Hippocampal formation (tissue), 2 donors: Measurements from ENCODE around the gene TNRC6A.
"Not testable (repeated sequence)": the region's sequence is repeated elsewhere in the genome, so short reads cannot be mapped to it uniquely, and the experiment has no call there.

ENCODE experiments used
- DNase-seq, 2 donors: peaks; one replicate each; lab custom pipeline; 2025; lab: John Stamatoyannopoulos, UW

TNRC6A gene

DNA sequence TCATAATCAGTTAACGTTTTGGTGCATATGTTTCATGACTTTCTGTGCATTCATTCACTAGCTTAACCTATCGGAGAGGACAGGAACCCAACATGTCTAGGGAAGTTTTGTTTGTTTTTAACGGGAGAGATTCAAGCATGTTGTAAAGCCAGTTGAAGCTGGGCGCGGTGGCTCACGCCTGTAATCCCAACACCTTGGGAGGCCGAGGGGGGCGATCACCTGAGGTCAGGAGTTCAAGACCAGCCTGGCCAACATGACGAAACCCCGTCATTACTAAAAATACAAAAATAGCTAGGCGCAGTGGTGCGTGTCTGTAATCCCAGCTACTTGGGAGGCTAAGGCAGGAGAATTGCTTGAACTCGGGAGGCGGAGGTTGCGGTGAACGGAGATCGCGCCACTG, 1.4 kb upstream of the TNRC6A start:
- no peak for DNase-seq

DNA sequence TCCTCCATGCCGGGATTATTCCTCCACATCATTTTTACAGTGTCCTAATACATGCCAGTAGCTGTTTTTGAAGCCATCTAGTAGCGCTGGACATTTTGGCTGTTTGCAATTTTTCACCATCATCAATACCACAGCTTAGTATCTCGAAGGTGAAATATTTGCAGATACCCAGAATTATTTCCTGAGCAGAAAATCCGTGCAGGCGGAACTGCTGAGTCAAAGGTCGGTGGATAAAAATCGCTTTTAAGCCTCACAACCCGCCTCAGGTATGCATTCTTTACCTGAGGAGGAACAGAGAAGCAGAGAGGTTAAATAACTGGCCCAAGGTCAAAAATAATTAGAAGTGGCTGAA, 584 bp upstream of the TNRC6A start:
- no peak for DNase-seq

DNA sequence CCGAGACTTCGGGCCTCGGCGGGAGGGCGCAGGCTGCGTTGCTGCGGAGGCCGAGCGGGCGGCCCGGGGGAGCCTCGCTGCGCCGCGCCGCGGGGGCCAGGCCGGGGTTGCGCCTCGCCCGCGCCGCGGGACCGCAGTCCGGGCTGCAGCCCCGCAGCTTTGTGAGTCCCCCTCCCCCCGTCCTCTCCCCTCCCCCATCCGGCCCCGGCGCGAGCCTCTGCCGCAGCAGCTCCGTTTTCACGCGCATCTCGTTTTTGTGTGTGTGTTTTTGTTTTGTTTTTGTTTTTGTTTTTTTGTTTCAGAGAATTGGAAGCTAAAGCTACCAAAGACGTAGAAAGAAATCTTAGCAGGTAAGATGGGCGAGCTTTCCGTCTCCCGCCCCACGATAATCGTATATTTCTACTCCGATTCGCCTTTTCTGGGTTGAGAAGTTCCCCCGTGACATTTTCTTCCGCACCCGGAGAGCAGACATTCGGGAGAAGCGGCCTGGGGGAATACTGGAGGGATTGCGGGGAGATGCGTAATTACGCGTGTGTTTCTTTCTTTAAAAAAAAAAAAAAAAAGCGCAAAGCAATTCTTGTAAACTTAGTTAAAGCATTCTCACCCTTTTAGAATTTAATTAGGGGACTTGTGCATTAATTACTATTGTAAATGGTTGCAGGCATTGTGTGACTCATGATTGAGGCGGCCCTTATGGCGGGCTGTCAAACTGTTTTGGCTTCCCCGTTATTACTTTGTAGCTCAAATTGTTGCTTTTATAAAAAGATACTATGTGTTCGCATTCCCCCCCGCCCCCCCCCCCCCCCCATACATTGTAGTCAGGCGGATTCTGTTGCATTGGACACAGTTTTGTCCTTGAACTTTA, 732 bp downstream of the TNRC6A start:
- DNase-seq, result peak in 1 of 2 donors; percentile 15

DNA sequence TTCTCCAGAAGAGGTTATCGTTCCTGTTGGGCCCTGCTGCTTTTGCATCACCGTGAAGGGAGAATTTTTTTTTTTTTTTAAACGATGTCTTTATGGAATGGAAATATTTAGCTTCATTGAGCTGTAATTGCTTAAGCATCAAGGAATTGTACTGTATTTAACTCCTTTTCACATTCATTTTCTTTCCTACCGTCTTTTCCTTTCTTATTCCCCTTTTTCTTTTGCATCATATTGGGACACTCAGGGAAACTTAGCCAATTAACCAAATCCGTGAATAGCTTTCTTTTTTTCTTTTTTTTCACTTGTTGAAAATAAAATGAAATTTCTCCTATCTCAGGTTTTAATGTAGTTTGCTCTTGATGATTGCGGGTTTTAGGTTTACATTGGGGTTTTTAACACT, 1.5 kb downstream of the TNRC6A start:
- DNase-seq, result no peak

DNA sequence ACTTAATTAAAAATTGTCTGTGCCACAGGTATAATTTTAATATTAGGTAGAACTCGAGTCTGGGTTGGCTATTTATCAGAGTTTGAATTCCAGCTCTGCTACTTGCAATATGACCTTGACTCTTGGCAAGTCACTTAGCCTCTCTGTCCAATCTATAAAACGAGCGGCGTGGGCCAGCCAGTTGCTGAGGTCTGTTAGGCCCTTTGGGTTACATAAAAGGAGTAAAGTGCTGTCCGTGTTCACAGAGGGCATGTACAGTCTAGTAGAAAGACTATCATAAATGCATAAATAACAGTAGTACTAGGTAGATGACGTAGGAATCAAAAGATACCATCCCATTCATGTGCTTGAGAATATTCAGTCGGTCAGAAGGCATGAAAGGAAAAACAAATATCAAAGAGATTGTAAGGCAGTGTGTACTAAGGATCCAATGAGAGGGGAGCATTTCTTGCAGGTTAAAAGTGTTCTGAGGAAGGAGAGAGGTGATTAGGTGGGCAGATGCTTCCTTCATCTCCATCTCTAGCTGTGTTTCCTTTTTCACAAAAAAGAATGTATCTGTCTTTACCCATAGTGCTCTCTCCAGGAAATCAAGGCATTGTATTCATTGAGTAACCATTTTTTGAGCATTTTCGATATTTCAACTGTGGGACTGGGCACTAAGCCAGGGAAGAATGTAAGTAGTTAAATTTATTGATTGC, 2.4 kb downstream of the TNRC6A start:
- no peak for DNase-seq

DNA sequence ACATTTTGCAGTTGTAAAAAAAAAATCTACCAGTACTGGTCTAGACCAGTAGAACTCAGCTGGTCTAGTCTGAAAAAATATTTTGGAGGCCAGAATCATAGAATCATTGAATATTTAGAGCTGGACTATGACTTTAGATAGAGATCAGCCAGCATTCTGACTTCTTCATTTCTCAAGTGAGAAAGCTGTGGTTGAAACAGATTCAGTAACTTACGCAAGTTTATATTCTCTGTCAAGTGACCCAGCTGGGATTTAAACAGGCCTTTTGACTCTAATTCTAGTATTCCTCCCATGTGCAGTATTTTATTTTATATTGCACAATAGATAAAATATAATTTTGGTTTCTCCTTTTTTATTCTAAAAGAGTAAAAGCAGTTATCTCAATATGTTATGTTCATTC, 4.9 kb downstream of the TNRC6A start:
- no peak for DNase-seq

DNA sequence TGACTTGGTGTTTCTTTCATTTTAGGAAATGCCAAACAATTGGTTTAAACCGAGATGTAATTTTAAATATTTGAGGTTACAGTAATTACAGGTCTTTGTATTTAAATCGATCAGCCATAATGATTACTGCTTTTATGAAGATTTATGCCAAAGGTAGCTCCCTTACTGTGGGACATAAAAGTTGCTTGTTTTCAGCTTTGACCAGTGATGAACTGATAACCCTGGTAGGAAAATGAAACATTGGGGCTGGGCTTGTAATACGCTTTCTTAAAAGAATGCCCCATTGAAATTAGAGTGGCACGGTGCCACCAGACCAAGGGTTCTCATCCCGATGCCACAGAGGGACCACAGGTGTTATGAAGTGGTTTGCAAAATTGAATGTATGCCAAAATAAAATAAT, 7.3 kb downstream of the TNRC6A start:
- no peak for DNase-seq

DNA sequence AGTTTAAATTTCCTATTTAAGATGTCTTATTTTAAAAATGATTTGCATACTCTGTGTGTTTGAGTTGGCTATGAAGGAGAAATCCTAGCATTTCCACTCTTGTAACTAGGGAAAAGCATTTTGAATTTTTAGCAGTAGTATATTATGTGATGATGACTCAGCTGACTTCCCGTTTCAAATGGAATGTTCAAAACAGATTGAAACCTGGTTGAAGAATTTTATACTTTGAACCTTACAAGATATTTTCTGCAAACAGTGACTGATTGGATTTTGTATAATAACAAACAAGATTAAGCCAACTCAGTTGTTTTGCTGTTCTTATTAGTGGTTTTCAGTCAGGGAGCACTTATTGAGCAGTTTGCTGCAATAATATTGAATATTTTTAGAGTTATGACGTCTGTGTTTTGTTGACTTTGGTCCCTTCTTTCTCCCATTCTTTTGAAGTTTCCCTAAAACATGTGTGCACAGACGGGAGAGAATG, 8.0 kb downstream of the TNRC6A start:
- no peak for DNase-seq

DNA sequence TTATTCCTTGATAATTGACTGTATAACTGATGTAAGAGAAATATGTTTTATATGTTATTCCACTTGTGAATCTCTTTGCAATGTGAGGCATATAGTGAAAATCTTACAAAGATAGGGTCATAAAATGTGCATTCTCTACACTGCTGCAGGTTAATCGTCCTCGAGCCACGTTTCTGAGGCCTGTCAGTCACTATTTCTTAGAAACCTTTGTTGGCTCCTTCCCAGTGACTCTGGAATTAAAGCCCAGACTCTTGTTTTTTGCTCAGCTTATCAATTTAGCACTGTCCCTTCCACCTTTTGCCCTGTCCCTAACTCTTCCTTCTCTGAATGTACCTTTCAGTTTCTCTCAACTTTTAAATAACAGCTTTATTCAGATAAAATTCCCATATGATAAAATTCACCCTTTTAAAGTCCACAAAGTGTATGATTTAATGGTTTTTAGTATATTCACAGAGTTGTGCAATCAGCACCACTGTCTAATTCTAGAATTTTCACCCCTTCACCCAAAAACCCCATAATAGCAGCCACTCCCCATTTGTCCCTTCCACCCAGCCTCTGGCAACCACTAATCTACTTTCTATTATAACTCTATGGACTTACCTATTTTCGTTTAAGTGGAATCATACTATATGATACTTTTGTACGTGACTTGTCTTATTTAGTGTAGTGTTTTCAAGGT, 8.6 kb downstream of the TNRC6A start:
- DNase-seq, result no peak

DNA sequence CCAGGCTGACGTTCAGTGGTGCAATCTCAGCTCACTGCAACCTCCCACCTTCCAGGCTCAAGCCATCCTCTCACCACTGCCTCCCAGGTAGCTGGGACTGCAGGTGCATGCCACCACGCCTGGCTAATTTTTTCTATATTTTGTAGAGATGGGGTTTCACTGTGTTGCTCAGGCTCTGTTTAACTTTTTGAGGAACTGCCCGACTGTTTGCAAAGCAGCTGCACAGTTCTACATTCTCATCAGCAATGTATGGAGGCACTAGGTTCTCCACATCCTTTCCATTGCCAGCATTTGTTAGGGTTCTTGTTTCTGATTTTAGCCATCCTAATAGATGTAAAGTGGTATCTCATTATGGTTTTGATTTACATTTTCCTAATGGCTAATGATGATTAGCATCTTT, 9.4 kb downstream of the TNRC6A start:
- DNase-seq, result no peak

DNA sequence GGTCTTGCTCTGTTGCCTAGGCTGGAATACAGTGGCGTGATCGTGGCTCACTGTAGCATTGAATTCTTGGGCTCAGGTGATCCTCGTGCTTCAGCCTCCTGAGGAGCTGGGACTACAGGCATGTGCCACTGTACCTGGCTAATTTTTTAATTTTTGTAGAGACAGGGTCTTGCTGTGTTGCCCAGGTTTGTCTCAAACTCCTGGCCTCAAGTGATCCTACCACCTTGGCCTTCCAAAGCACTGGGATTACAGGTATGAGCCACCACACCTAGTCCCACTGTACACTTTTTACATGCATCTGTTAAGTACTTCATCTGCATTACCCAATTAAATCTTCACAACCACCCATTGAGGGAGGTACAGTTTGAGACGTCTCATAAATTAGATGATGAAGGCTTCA, 12.4 kb downstream of the TNRC6A start:
- no peak for DNase-seq

DNA sequence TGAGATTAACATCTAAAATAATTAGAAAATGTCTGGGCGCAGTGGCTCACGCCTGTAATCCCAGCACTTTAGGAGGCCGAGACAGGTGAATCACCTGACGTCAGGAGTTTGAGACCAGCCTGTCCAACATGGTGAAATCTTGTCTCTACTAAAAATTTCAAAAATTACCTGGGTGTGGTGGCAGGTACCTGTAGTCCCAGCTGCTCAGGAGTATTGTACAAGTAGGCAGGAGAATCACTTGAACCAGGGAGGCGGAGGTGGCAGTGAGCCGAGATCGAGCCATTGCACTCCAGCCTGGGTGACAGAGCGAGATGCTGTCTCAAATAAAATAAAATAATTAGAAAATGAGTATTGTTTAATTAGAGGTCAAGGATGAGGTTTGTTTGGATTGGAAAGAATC, 13.2 kb downstream of the TNRC6A start:
- not testable (repeated sequence) for DNase-seq

DNA sequence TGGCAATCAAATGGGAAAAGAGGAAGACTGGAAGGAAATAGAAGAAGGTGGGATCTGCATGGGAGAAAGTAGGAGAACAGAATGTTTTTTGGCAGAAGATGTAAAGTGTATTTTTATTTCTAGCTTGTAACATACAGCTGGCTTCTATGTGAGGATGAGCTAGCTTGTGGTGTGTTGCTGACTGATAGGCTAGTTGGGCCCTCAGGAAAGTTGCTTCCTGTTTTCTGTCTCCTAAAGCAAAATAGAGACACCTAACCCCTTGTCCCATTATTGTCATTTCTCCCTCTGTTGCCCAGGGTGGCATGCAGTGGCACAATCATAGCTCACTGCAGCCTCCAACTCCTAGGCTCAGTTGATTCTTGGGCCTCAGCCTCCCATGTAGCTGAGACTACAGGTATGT, 15.9 kb downstream of the TNRC6A start:
- no peak for DNase-seq

DNA sequence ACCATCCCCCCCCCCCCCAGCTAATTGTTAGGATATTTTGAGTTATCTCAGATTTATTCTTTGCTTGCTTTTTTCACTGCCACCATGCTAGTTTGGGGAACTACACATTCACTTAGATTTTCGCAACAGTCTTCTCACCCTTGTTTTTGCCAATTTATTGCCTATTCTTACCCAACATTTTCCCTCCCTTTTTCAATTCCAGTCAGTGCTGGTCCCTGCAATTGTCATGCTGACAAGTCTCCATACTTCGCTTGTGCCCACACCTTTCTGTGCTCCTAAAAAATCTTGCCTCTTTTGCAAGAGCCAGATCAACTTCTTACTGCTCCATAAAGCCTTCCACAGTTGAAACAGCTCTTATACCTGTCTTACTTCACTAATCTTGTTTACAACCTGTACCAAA, 16.3 kb downstream of the TNRC6A start:
- no peak for DNase-seq

DNA sequence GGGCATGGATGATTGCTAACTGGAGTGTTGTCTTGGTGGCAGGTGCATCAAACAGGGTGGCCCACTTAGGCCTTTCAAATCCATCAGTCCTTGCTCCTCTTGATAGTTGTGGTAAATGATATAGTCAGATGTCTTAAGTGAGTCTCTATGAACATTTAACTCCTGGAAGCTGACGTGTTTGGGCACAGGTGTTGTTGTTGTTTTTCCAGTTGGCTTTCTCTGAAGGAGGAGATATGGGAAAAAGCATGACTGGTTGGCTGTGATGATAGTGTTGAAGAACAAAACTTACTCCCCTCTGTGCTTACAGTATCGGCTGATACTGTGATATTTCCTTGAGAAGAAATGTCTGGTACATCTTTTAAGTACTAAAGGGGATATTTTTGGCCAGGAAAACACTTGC, 18.0 kb downstream of the TNRC6A start:
- no peak for DNase-seq

DNA sequence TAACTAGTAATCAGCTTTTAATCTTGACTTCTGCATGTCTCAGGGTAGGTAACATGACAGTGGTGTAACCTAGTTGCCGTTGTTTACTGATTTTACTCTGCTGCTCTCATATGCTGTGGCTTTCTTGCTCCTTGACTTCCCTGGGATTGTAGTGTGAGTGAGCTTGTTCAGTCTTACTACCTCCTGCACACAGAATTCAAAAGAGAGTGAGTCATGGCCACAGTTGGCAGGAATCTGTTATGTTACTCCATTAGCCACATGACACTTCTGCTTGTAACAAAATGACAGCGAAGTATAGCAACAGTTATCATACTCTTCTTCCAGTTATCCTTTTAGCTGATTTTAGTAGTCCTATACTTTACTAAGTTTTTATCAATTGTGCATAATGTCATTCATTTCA, 18.8 kb downstream of the TNRC6A start:
- peak in 1 of 2 donors; percentile 63 for DNase-seq

DNA sequence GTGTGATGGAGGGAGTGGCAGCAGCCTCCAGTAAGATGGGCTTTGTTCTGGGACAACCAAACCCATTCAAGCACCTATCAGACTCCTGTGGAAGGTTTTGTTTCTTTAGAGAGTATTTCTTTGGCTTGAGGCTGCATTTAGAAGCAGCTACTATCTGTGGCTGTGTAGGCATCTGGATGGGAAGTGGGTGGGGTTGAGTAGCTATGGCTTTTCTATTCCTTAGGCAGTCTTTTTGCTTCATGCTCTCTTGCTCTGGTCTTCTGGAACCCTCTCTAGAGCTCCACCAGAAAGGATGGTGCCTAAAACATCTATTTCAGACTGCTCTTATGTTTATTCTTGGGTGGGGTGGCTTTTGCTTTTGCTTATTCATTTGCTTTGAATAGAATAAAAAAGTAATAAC, 19.9 kb downstream of the TNRC6A start:
- DNase-seq, result no peak

DNA sequence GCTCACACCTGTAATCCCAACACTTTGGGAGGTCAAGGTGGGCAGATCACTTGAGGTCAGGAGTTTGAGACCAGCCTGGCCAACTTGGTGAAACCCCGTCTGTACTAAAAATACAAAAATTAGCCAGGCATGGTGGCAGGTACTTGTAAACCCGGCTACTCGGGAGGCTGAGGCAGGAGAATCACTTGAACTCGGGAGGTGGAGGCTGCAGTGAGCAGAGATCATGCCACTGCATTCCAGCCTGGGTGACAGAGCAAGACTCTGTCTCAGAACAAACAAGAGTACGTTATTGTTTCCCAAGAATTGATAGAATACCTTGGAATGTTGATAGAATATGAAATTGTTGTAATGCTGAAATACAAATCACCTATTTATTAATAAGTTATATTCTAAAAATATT, 20.4 kb downstream of the TNRC6A start:
- not testable (repeated sequence) for DNase-seq

DNA sequence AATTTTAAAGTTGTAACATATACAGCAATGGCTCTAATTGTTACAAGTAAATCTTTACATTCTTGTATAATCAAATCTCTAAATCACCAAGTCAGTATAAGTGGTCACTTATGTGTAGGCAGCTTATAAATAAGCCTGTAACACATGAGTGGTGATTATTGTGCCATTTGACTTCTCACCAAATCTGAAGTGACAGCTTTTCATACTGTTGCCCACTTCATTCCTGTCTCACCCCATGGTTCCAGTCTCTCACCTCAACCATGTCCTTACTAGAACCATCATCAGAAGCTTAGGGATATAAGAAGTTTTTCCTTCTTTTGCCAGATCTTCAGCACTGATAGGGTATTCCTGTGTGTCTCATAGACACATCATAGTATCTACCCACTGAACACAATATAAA, 23.5 kb downstream of the TNRC6A start:
- no peak for DNase-seq

DNA sequence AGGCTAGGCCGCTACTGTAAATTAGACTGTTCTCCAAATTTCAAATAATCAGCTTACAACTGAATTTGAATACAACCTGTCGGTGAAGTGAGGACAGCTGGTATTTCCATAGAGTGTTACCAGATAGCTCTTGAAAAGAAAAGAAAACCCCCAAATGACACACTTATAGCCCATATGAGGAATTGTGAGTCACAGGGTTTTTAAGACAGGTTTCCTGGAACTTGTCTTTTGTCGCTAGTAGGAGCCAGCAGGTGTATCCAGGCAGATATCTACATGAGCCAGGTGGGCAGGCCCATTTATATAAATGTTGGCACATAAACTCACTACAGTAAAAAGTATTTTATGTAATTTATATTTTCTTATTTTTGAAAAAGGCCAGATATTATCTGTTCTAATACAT, 24.0 kb downstream of the TNRC6A start:
- no peak for DNase-seq

DNA sequence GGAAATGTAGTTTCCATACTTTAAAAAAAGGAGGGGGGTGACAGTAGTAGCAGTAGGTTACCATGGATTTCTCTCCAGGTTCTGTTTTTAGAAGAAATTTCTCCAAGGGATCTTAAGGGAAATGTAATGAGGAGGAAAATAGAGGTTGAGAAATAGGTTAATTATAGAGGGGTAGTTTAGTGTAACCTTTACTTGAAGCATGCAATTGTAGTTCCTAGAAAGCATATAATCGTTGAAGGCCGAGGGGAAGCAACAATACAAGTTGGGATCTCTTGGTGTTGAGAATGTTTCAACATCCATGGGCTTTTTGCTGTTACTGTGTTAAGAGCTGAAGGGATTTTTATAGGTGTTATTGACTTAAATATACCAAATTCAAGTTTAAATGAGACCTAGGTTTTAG, 25.1 kb downstream of the TNRC6A start:
- no peak for DNase-seq

DNA sequence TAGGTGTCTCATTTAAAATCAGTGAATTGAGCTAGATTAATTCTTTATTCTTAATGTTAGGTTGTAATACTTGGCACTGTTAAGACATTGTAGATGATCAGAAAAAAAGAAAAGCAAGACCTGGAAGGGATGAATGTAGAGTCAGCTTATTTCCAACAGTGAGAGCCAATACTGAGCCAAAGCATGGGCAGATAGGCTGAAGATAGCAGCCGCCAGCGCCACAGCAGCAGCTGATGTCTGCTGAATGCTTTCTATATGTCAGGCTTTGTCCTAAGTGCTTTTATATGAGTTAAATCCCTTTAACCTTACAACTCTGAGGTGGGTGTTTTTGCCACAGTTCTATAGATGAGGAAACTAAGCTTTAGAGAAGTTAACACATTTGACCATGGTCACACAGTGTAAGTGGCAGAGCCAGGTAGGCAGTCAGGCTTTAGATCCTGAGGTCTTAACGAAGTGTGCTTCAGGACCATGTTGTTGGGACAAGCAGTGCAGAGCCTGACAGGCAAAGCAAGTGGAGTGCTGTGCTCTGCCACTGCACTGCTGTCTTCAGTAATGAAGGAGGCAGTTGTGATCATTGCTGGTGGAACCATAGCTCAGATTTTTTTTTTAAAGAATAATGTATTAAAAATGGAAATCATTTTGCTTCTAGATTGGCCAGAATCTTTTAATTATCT, 25.9 kb downstream of the TNRC6A start:
- no peak for DNase-seq
